Measurements from ENCODE around the gene ANKRD23. TPM values are rescaled to one million over a fixed set of nuclear protein-coding genes. Genes with fewer than 3 reads are reported as not detected.

Gene ANKRD23
- total RNA-seq, 4 donors from 2014 or later = 6.1 to 22.3 (median 7.2) TPM

GRCh38 chr2:96825057-96825456, 18.8 kb downstream of the ANKRD23 start:
- H3K9me3 ChIP-seq = no peaks in the 10 kb centered on the region
- no peak for DNase-seq (ENCODE audit: low spot score in 2 of 2)
- H3K36me3 ChIP-seq = peaks cover 59% of the 10 kb centered on the region
- no peak overlapping the region for H3K27ac ChIP-seq
- 98% methylated on average over 6 of the region's 14 CpGs for WGBS
- TF ChIP-seq, protein P1, sequence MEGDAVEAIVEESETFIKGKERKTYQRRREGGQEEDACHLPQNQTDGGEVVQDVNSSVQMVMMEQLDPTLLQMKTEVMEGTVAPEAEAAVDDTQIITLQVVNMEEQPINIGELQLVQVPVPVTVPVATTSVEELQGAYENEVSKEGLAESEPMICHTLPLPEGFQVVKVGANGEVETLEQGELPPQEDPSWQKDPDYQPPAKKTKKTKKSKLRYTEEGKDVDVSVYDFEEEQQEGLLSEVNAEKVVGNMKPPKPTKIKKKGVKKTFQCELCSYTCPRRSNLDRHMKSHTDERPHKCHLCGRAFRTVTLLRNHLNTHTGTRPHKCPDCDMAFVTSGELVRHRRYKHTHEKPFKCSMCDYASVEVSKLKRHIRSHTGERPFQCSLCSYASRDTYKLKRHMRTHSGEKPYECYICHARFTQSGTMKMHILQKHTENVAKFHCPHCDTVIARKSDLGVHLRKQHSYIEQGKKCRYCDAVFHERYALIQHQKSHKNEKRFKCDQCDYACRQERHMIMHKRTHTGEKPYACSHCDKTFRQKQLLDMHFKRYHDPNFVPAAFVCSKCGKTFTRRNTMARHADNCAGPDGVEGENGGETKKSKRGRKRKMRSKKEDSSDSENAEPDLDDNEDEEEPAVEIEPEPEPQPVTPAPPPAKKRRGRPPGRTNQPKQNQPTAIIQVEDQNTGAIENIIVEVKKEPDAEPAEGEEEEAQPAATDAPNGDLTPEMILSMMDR (IDR thresholded peaks at IDR 0.05) = no peak
- TF ChIP-seq POLR2AphosphoS5 (IDR thresholded peaks at IDR 0.05) = no peak
- no peak for TF ChIP-seq POLR2A (IDR thresholded peaks at IDR 0.05)
- TF ChIP-seq EP300 (IDR thresholded peaks at IDR 0.05) = no peak
- H3K27me3 ChIP-seq = no peaks in the 10 kb centered on the region
- H3K4me3 ChIP-seq = no peak overlapping the region
- no peaks in the 10 kb centered on the region for H3K4me1 ChIP-seq

GRCh38 chr2:96824079-96824870, 19.5 kb downstream of the ANKRD23 start:
- Histone ChIP-seq H3K27ac (no peak overlapping the region), H3K4me1 (peaks cover 3% of the 10 kb centered on the region), H3K4me3 (no peak overlapping the region), H3K36me3 (peaks cover 51% of the 10 kb centered on the region), H3K27me3 (no peaks in the 10 kb centered on the region), H3K9me3 (no peaks in the 10 kb centered on the region)
- no peak for DNase-seq (ENCODE audit: low spot score in 2 of 2)
- TF ChIP-seq EP300 (IDR thresholded peaks at IDR 0.05) (no peak), POLR2AphosphoS5 (IDR thresholded peaks at IDR 0.05) (no peak), POLR2A (IDR thresholded peaks at IDR 0.05) (no peak)
- TF ChIP-seq, protein P1 (IDR thresholded peaks at IDR 0.05) = no peak
- 77% methylated on average over 6 of the region's 6 CpGs for WGBS

- H3K27ac ChIP-seq = no peak overlapping the region
- no peak overlapping the region for H3K4me3 ChIP-seq
- H3K27me3 ChIP-seq = no peaks in the 10 kb centered on the region
- peaks cover 41% of the 10 kb centered on the region for H3K36me3 ChIP-seq
- no peak for DNase-seq (ENCODE audit: low spot score in 2 of 2)
- H3K9me3 ChIP-seq = no peaks in the 10 kb centered on the region
- H3K4me1 ChIP-seq = peaks cover 12% of the 10 kb centered on the region
- no peak for TF ChIP-seq EP300 (IDR thresholded peaks at IDR 0.05)
- TF ChIP-seq POLR2A (IDR thresholded peaks at IDR 0.05) = no peak
- TF ChIP-seq POLR2AphosphoS5 (IDR thresholded peaks at IDR 0.05) = no peak
- TF ChIP-seq, protein P1 (IDR thresholded peaks at IDR 0.05) = no peak
- WGBS = 91% methylated on average over 6 of the region's 11 CpGs
These were observed 20.6 kb downstream of the ANKRD23 start for GRCh38 chr2:96823198-96823597.

- no peaks in the 10 kb centered on the region for H3K27me3 ChIP-seq
- no peaks in the 10 kb centered on the region for H3K9me3 ChIP-seq
- DNase-seq (ENCODE audit: low spot score in 2 of 2) = no peak
- TF ChIP-seq, protein P1 (IDR thresholded peaks at IDR 0.05) = no peak
- no peak for TF ChIP-seq POLR2AphosphoS5 (IDR thresholded peaks at IDR 0.05)
- no peak for TF ChIP-seq EP300 (IDR thresholded peaks at IDR 0.05)
- no peak for TF ChIP-seq POLR2A (IDR thresholded peaks at IDR 0.05)
- H3K4me3 ChIP-seq = no peak overlapping the region
- 69% methylated on average over 4 of the region's 4 CpGs for WGBS
- no peak overlapping the region for H3K27ac ChIP-seq
- peaks cover 16% of the 10 kb centered on the region for H3K4me1 ChIP-seq
- peaks cover 37% of the 10 kb centered on the region for H3K36me3 ChIP-seq
These were observed 21.0 kb downstream of the ANKRD23 start for GRCh38 chr2:96822786-96823185.

DNA sequence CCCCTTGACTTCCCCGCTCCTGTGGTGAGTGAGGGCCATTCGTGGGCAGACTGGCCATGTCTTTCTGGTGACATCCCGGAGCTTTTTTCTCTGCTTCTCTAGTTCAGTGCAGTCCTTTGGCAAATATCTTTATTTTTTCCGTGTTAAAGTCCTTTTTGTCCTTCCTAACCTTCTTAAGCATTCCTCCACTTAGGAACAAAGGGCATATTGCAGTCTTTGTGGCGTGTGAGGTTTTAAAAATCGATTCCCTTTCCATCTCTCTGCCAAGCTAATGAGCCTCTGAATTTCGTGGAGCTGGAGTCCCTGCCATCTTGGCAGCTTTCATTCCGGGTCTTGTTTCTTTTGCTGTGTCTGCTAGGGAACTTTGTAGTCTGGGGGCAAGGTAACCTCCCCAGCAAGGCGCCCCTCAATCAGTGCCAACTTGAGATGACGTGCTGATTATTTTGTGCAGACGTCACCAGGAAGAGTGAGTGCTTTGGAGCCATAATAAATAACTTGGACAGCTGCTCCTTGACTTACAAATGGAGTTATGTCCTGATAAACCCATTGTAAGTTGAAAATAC, 22.6 kb downstream of the ANKRD23 start:
- TF ChIP-seq, protein P1 (IDR thresholded peaks at IDR 0.05) = no peak
- no peak for TF ChIP-seq POLR2A (IDR thresholded peaks at IDR 0.05)
- TF ChIP-seq POLR2AphosphoS5 (IDR thresholded peaks at IDR 0.05) = no peak
- no peak for TF ChIP-seq EP300 (IDR thresholded peaks at IDR 0.05)
- WGBS = 75% methylated on average over 11 of the region's 11 CpGs
- Histone ChIP-seq H3K4me1 (peaks cover 26% of the 10 kb centered on the region), H3K36me3 (peaks cover 21% of the 10 kb centered on the region), H3K9me3 (no peaks in the 10 kb centered on the region), H3K4me3 (no peak overlapping the region), H3K27me3 (no peaks in the 10 kb centered on the region), H3K27ac (no peak overlapping the region)
- DNase-seq (ENCODE audit: low spot score in 2 of 2) = no peak
